ENCODE data around the gene ELP1.
"Not testable (repeated sequence)": the region's sequence is repeated elsewhere in the genome, so short reads cannot be mapped to it uniquely, and the experiment has no call there.

The ELP1 gene

GRCh38 chr9:108928386-108928785, 5.5 kb downstream of the ELP1 start:
- no peak for DNase-seq

- no peak for DNase-seq
These were observed 9.5 kb downstream of the ELP1 start for GRCh38 chr9:108924466-108924865.

DNA sequence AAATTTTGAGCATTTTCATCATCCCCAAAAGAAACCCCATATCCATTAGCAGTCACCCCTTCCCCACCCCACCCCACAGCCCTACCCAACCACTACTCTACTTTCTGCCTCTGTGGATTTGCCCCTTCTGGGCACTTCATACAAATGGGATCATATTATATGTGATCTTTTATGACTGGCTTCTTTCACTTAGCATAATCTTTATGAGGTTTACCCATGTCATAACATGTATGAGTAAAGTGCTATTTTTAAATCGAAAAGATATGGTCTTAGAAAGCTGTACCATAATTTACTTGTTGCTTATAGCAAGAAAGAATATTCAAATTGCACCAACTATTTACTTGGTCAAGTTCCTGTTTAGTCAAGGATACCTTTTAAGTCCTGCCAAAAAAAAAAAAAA, 12.7 kb downstream of the ELP1 start:
- DNase-seq: no peak

DNA sequence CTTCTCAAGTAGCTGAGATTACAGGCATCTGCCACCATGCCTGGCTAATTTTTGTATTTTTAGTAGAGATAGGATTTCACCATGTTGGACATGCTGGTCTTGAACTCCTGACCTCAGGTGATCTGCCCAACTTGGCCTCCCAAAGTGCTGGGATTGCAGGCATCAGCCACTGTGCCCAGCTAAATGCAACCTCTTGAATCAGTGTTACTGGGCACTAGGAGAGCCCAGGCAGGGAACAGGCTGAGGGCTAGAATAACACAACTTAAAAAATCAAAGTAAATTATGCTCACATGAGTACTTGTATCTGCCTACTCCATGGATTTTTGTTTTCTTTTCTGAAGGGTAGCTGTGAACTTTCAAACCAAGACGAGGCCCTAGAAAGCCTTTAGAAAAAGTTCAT, 13.5 kb downstream of the ELP1 start:
- not testable (repeated sequence) for DNase-seq

DNA sequence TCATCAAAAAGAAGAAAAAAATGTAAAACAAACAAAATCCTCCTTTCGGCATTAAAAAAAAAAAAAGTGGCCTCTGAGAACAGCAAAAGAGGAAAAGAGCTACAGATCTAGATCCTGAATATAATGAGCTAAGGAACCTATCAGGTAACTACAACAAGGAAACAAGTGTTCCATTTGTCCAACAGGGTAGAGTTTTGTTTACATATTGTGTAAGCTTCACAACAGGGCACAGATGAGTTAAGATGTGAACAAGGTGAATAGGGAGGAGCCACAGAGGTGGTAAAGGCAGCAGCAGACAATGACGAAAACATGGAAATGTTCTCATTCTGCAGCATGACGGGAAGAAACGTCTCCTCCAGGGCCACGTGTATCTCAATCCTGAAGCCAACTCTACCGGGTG, 14.4 kb downstream of the ELP1 start:
- DNase-seq: no peak

DNA sequence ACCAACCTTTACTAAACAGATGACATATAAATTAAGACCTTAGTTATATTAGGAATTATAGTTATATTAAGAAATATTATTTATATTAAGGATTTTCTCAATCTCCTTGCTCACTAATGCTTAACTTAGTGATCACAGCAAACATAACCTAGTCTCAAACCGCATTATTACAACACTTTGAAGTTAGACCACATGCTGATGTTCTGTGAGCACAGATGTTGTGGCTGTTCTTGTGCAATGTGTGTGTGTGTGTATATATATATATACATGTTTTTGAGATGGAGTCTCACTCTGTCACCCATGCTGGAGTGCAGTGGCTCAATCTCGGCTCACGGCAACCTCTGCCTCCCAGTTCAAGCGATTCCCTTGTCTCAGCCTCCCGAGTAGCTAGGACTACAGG, 20.5 kb downstream of the ELP1 start:
- DNase-seq: no peak

GRCh38 chr9:108911820-108912219, 22.1 kb downstream of the ELP1 start:
- no peak for DNase-seq

DNA sequence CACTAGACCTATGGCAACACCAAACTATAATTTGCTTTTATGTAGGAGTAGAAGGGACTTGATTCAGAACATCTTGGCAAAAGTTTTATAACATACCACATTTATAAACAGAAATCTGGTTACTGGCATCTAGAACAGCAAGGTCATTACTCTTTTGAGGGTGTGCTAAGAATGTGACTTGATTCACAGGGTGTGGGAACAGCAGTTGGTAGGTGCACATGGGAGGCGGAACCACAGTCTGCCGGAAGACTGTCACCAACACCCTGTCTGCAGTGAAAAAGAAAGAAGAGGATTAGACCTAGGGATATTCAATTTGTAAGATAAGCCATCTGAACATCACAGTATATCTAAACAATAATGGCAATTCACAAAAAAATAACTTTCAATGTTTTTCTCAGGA, 23.0 kb downstream of the ELP1 start:
- no peak for DNase-seq

GRCh38 chr9:108910402-108910801, 23.5 kb downstream of the ELP1 start:
- DNase-seq: no peak

DNA sequence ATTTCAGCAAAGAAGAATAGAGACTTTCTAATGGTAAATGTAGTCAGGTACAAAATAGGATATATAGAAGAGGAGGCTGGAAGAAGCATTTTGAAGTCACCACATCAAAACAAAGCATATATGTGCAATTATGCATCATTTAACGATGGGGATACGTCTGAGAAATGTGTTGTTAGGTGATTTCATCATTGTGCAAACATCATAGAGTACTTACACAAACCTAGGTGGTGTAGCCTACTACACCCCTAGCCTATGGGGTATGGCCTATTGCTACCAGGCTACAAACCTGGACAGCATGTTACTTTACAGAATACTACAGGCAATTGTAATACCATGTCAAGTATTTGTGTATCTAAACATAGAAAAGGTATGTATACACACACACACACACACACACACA, 28.4 kb downstream of the ELP1 start:
- no peak for DNase-seq

- no peak for DNase-seq
These were observed 29.8 kb downstream of the ELP1 start for GRCh38 chr9:108904161-108904560.

DNA sequence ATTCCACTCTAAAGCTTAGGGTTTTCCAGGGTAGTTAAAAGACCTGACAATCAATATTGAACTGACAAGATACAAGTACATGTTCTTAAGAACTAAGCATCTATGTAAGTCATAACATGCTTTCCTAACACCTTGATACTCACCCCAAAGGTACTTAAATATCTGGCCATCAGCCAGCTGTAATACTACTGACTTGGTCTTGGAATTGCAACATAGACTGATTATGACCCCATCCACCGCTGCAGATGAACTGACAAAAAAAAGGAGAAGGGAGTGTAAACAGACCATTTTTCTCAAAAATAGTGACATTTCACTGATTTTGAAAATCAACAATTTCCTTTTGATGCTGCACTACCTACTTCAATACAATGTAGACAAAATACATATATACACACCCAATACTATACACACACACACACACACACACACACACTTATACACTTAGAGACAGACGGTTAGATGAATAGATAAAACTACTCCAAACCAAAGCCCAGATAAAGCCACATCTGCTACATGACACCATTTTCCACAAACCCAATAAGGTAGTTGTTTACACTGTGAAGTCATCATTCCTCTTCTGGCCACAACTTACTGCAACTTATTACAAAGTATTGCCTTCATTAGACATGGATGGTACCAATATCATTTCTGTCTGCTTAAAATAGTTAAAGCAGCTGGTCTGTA, 30.4 kb downstream of the ELP1 start:
- DNase-seq: no peak

DNA sequence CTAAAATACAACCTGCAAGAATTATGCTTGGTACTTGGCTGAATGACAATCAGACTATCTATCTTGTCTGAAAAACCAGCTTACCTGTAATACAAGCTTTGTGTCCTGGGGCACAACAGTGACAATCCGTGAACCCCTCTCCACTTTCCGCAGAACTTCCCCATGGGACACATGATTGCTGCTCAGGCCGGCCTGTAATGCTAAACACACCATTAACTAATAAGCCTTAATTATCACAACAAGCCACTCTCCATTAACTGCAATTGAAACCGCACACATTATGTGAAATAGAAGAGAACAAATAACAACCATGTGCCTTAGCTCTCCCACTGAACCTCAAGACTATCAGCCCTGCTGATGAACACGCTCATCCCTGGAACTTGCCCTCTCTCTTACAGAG, 33.7 kb downstream of the ELP1 start:
- no peak for DNase-seq

DNA sequence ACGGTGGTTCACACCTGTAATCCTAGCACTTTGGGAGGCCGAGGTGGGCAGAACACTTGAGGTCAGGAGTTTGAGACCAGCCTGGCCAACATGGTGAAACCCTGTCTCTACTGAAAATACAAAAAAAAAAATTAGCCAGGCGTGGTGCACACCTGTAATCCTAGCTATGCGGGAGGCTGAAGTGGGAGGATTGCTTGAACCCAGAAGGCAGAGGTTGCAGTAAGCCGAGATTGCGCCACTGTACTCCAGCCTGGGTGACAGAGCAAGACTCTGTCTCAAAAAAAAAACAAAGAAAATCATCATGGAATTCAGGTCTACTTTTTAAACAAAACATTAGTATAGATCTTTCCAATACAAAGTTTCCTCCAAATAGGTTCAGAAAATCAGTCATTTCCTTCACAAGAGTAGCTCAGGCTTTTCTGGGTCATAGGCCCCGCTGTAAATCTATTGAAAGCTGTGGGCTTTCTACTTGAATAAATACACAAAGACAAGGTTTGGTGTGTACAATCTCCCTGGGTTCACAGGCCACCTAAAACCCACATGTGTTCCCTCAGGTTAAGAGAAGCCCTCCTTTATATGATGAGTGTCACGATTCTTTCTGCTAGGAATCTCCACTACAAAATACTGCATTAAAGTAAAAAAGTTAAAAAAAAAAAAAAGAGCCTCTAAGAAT, 34.8 kb downstream of the ELP1 start:
- DNase-seq: not testable (repeated sequence)

- DNase-seq: no peak
These were observed 36.4 kb downstream of the ELP1 start for GRCh38 chr9:108897324-108898096.

DNA sequence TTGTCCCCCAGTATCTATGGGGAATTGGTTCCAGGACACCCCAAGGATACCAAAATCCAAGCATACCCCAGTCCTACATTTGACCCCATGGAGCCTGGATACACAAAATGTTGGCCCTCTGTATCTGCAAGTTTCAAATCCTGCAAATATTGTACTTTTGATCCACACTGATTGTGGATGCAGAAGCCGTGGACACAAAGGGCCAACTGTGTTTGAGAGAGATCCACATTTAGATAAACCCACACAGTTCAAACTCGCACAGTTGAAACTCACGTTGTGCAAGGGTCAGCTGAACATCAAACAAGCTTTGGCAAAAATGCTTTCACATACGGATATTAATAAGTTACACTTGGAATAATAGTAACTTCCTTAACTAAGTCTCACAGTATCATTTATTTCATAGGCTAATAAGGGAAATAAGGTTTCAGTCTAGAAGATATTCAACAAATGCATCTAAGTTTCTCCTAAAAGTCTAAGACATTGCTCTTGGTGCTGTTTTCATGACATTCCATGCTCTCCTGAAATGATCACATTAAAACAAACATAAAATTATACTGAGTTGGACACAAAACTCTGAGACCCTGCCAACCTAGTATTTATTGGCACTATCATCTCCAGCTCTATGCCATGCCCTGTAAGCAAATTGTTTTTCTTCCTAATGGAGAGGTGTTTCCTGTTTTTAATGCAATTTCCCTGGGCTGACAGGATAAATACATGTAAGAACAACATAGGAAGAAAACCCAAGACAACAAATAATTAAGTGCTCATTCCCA, 39.5 kb downstream of the ELP1 start:
- DNase-seq: no peak

GRCh38 chr9:108889649-108890067, 44.3 kb downstream of the ELP1 start:
- no peak for DNase-seq

DNA sequence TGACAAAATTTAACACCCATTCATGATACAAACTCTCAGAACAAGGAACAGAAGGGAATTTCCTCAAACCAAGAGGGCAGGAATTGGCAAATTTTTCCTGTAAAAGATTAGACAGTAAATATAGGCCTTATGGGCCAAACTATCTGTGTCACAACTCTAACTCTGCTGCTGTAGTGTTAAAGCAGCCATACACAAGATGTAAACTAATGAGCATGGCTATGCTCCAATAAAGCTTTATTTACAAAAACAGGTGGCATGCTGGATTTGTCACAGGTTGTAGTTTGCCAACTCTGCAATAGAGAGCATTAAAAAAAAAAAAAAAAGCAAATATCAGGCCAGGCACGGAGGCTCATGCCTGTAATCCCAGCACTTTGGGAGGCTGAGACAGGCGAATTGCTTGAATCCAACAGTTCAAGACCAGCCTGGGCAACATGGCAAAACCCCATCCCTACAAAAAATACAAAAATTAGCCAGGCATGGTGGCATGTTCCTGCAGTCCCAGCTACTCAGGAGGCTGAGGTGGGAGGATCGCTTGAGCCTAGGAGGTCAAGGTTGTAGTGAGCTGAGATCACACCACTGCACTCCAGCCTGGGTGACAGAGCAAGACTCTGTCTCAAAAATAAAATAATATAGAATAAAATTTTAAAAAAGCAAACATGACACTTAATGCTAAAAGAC, 47.2 kb downstream of the ELP1 start:
- DNase-seq: not testable (repeated sequence)

- DNase-seq: peak; percentile 56
These were observed 48.1 kb downstream of the ELP1 start for GRCh38 chr9:108885643-108886348.

- DNase-seq: no peak
These were observed 49.2 kb downstream of the ELP1 start for GRCh38 chr9:108884701-108885100.

GRCh38 chr9:108883085-108883484, 50.8 kb downstream of the ELP1 start:
- DNase-seq: no peak

All from NCI-H1092 (cell line).